HS-27A (cell line): ENCODE results near the gene CFAP47.
"Not testable (repeated sequence)": the region's sequence is repeated elsewhere in the genome, so short reads cannot be mapped to it uniquely, and the experiment has no call there.

ENCODE experiments used
- DNase-seq: peaks from one replicate; pipeline ENCODE4 v3.0.0-alpha.2; 2012; ENCODE audit warnings: low read depth, missing footprints

The CFAP47 gene, protein sequence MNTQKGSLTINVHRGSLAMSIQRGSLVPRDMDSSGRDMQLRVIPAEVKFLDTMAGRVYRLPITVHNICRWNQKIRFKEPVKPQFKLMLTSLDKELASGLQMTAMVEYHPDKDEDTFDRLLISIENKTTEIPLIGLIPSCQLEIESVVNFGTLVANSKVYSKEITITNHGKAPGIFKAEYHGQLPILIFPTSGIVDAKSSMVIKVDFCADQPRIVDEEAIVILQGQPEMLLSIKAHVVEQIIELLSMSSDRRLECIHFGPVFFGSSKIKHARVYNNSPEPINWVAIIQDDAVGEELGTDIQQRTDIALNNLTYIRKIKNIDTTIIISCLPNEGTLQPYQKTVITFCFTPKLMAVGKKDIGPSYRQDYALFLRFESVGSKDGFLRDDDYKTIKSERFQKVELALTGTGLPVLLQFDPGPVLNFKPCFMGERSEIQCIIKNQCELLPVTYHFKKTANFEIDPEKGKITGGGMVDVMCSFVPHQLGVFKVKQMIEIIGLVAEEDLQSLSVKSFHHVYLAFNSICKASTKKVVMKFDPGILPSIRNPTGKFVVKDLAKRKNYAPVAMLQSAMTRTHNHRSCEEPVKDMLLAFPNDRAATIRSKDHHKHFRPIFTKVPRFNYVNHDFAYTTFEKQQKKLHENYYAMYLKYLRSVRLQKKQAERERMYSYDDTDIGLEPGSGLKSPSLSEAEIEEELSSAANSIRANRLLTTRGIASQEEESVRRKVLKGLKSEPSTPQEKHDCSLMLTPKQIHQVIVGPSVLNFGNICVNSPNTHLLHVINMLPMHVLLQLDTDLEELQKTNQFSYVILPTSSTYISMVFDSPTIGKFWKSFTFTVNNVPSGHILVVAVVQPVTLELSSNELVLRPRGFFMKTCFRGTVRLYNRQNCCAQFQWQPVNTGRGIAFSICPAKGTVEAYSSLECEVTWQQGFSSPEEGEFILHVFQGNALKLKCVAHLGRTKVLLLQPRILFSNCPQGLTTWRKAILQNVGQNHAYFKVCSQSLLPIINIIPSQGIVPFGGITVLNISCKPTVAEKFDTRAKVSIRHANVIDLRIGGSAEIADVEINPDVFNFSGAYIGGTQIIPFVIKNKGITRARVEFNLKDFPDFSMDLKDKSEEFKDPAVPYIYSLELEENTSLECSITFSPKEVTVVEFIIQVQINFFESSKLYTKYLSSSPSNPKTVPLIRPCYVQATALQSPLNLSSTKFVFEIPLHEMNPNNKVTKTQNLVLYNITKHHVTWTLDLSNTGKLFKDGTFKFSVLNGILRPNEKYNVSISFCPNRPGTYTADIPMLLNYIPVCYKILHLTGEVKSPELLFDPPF (N-terminal part only)

DNA sequence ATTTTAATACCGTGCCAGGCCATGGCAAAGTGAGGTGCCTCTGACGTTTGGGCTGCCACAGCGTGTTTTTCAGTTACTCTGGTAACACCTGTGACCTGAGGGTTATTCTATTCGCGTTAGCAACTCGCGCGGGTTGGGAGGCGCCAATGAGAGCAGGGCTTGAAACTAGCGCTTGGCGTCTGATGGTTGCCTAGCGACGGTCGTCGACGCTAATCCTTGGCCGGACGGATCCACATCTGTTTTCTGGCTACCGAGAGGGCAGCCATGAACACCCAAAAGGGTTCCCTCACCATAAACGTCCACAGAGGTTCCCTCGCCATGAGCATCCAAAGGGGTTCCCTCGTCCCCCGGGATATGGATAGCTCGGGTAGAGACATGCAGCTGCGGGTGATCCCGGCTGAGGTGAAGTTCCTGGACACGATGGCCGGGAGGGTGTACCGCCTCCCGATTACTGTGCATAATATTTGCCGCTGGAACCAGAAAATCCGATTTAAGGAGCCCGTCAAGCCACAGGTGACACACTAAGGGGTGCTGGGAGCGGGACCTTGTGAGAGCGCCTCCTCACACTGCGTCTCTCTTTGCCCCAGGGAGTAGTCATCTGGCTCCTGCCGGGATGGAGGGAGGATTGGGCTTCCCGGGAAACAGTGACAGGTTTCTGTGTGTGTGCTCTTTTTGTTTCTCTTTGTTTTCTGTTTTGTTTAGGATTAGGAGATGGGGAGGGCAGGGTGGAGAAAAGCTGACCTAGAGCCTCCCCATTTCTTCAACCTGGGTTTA lies at the start of gene CFAP47:
CFAP47 (plus strand) TSS at position 199 of the 774 bp plus-strand sequence; CDS start at position 265, 66 bp downstream.
- DNase-seq: no peak

DNA sequence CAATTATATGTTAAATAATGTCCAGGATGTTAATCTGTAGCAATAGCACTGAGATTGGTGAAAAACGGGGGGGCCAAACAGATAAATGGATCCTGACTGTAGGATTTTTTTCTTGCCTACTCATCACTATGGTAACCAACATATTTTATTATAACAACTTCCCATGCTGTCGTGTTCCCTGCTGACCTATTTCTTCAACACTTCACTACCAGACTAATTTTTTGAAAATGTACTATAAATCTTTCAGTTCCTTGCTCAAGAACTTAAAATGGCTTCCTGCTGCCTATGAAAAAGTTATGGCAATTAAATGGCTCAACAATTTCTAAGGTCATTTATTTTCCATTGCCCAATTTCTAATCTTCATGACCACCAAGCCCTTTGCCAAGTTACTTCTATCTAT lies 38.9 kb upstream of the CFAP47 start:
- no peak for DNase-seq

DNA sequence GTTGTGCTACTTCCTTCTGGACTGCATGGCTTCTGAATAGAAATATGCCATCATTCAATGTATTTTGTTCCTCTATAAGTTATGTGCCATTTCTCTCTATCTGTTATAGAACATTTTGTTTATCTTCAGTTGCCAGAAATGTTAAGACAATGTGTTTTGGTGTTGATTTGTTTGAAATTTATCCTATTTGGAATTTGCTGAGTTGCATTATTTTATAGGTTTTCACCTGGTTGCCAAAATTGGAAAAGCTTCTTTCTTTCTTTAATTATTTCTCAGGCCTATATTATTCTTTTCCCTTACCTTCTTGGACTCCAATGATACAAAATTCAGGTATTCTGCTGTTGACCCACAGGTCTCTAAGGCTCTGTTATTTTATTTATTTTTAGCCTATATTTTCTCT lies 33.4 kb upstream of the CFAP47 start:
- no peak for DNase-seq

DNA sequence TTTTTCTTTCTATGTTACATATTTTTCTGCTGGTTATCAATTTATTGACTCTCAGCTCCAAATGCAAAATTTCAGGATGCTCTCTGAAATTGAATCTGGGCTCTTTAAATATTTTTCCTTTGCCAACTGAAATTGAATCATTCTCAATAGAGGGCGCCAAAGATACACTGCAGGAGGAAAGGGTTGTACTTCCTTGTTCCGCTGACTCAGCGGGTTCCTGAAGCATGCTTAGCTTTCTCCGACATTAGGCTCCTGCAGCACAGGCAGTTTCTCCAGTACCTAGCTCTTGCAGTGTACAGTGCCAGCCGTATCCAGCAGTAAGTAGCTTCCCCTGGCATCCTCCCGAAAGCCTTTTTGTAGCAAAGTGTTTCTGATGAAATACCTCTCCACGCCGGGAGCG lies 28.8 kb upstream of the CFAP47 start:
- DNase-seq: peak; percentile 19

DNA sequence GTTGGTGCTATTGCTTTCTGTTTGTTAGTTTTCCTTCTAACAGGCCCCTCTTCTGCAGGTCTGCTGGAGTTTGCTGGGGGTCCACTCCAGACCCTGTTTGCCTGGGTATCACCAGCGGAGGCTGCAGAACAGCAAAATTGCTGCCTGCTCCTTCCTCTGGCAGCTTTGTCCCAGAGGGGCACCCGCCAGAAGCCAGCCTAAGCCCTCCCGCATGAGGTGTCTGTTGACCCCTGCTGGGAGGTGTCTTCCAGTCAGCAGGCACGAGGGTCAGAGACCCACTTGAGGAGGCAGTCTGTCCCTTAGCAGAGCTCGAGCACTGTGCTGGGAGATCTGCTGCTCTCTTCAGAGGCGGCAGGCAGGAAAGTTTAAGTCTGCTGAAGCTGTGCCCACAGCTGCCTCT lies 67.3 kb downstream of the CFAP47 start:
- DNase-seq: not testable (repeated sequence)

DNA sequence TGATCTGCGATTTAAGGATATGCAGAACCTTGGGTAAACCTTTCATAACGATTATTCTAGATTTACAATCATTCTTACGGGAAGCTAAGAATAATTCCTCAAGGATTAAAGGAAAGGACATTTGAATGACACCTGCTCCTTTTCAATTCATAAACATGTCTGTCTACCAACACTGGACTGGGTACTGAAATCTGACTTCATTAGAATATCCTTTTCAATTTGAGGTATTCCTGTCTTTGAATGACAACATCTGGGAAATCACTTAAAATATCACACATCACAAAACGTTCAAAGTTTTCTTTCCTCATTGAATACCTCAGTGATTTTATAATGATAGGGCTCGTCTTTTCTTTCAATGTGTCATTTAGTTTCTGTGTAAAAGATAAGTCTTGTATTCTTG lies 87.7 kb downstream of the CFAP47 start:
- no peak for DNase-seq

DNA sequence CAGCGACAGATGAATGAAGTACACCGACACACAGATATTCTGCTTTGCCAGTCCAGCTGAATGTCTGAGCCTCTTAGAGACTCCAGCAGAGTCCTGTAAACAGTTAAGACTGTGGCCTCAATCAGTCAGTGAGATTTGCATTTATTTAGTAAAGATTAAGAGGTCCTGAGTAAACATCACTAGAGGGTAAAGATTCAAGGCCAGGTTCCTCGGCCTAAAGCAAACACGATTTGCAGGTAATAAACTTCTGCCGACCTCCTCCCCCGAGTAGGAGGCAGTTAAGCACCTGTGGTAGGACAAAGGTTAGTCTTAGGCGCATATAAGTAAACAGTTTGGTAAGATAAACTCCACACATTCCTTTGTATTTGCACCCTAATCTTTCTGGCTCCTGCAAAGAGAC lies 99.6 kb downstream of the CFAP47 start:
- no peak for DNase-seq

DNA sequence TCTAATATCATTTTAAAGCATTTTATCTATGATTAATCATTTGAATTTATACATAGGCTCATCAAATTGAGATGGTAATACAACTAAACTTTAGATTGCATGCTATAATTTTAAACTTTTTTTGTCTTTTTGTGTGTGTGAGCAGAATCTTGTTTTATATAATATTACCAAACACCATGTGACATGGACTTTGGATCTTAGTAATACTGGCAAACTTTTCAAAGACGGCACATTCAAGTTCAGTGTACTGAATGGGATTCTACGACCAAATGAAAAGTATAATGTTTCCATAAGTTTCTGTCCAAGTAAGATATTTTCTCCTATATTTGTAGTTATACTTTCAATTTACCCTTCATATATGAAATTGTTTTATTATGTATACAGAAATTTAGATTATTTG lies 116.0 kb downstream of the CFAP47 start:
- DNase-seq: no peak

DNA sequence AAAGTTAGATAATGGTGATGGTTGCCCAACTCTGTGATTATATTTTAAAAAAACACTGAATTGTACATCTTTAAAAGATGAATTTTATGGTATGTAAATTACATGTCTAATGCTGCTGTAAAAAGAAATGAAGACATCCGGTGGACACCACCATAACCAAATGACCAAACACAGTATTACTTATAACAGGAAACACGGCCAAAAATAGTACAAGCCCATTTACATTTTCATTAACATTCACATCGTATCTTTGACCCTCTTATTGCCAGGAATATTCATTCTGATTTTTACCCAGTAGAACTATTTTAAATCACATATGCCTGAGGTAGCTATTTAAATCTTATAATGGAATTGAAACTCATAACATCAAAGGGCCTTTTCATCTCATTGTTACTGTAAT lies 143.2 kb downstream of the CFAP47 start:
- no peak for DNase-seq

DNA sequence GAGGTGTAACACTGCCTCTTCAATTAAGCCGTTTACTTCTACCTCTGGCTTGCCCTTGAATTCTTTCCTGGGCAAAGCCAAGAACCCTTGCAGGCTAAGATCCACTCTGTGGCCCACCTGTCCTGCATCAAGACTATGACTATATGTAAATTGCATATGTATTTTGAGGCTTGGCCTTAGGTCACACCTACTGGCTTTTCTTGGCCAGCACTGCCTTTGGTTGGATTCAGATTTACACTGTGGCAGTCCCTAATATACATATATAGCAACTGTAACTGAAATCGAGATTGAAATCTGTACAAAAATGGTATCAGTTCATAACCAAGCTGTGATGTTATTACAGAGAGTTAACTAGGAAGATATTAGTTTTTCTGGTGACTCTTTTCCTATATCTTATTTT lies 151.5 kb downstream of the CFAP47 start:
- DNase-seq: no peak

DNA sequence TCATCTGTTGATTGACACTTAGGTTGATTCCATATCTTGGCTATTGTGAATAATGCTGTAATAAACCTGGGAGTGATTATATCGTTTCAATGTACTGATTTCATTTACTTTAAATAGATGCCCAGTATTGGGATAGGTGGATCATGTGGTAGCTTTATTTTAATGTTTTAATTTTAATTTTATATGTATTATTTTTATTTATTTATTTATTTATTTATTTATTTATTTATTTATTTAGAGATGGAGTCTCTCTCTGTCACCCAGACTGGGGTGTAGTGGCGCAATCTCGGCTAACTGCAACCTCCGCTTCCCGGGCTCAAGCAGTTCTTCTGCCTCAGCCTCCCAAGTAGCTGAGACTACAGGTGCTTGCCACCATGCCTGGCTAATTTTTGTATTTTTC lies 155.5 kb downstream of the CFAP47 start:
- not testable (repeated sequence) for DNase-seq

DNA sequence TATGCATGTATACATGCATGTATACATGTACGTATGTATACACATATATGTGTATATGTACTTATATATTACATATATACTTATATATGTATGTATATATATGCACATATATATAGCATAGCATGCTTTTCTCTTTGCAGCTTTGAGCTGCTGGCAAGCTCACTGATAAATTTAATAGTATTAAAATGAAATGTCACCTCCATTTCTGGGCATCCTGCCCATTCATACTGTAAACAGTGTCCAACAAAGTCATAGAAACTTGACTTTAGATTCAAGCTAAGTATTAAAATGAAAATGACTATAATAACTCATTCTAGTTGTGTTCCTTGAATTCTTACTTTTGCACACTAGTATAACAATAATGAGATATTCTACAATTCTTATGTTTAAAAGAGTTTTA lies 163.7 kb downstream of the CFAP47 start:
- DNase-seq: no peak

DNA sequence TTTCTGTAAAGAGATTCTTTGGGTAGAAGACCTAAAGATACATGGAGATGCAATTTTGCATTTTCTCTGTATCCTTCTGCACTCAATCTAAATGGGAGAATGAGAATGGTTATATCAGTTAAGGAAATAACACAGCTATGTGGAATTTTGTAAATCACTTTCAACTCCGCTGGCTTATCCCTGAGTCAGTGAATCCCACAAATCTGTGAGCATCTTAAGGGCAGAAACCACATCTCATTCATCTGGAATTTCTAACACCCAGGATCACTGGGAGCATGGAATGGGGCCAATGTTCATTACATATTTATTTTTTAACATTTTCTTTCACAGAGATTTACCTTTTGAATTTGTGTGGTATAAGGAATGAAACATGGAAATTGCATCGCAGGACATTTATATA lies 167.8 kb downstream of the CFAP47 start:
- no peak for DNase-seq

DNA sequence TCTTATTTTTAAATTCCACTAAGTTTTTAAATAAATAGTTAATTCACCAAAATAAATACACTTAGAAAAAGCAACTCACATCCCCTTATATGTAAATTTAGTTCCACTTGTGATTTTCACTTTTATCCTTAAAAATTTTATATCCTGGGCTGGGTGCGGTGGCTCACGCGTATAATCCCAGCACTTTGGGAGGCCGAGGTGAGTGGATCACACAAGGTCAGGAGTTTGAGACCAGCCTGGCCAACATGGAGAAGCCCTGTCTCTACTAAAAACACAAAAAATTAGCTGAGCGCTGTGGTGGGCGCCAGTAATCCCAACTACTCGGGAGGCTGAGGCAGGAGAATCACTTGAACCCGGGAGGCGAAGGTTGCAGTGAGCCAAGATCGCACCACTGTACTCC lies 169.4 kb downstream of the CFAP47 start:
- DNase-seq: not testable (repeated sequence)

DNA sequence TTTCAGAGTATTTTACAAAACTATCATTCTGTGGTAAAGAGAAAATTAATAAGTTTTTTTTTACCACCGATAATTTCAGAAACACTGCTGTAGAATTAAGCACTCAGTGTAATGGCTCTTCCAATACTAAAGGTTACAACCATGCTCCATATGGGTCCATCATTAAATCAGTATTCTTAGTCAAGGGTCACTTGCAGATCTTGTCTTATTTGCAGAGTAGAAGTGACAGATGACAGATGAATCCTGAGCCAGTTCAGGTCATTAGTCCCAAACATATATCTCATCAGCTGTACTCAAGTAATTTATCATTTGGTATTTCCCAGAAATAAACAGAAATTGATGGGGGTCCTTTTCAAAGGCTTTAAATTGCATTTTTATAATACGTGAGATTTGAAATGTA lies 182.9 kb downstream of the CFAP47 start:
- DNase-seq: no peak

DNA sequence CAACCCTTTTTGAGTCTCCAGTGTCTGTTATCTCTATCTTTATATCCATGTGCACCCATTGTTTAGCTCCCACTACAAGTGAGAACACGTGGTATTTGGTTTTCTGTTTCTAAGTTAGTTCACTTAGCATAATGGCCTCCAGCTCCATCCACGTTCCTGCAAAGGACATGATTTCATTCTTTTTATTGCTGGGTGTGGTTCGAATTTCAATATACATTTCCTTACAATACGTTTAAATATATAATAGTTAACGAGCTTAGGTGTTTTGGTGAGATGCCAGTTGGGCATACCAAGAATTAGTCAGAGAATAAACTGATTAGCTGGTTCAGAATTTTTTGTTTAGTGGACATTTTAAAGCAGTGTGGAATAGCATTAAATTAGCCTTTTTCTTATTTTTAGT lies 196.7 kb downstream of the CFAP47 start:
- no peak for DNase-seq

DNA sequence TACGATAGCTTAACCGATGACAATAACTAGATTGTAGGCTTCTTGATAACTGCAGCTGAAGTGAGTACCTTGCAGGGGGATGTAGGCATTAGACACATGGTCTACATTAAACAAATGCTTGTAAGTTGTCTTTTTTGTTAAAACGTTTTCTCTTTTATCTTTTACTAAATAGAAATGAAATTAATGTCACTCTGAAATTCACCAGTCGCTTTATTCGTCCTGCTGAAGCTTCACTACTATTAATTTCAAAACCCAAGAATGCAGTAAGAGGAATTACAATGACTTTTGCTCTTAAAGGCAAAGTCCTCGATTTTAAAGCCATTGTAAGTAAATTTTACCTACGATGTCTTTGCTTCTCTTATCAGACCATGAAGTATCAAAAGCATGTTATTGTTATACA lies 239.7 kb downstream of the CFAP47 start:
- DNase-seq: no peak

DNA sequence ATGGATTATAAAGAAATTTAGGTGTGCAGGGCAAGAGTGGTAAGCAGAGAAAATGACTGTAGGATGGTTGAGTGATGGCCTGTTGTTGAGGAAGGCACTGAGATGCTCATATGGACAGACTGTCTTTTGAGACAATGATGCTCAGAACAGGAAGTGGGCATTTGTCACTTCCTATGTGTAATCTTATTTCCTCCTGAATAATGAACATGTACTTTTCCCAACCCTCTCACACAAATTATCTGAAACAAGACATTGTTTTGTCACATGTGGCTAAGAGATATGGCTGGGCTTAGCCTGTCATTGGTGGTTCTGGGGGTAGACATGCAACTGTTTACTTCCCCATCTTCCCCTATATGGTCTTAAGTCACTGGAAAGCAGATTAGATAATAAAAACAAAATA lies 240.5 kb downstream of the CFAP47 start:
- DNase-seq: no peak

DNA sequence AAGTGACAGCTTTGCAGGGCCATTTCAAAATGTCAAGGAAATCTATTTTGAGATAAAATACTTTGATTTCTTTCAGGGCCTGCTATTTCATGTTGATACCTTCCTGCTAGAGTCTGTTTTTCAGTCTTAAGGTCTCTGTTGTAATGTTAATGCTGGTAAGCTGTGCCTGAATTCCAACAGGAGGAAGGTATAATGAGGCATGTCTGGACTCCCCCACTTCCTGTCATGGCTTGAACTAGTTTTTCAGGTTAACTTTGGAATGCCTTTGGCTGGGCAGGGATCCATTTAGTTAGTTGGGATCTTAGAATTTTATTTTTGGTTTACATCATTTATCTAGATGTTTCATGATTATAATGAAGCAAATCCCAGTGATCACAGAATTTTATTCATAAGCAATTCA lies 279.0 kb downstream of the CFAP47 start:
- no peak for DNase-seq

DNA sequence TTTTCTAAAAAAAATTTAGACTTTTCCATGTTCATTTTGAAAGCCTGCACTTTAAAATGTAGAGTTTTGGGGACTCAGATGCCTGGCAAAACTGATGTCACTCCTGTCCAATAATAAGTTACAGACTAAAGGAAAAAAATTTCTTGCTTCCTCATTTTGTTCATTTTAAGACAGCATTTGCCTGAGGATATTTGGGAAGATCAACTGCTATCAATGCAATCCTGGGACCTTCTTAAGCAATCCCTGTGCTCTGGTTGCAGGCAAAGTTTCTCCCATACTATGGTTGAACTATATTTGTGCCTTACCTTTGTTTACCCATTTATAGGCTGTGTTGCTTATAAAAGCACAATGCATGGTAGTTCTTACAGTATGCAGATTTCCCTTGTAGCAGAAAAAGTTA lies 280.4 kb downstream of the CFAP47 start:
- DNase-seq: no peak

DNA sequence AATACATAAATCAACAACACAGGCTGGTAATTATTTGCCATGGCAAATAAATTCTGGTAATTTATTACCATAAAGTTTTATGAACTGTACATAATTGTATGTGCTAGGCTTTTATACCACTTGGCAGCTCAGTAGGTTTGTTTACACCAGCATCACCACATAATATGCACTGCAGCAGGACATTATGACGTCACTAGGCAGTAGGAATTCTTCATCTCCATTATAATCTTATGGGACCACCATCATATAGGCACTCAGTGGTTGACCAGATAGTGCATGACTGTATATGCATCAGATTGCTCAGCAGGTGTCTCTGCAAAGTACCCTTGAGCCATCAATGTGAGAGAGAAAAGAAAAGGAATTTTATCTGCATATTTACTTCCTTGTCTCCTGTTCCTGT lies 295.4 kb downstream of the CFAP47 start:
- DNase-seq: no peak

DNA sequence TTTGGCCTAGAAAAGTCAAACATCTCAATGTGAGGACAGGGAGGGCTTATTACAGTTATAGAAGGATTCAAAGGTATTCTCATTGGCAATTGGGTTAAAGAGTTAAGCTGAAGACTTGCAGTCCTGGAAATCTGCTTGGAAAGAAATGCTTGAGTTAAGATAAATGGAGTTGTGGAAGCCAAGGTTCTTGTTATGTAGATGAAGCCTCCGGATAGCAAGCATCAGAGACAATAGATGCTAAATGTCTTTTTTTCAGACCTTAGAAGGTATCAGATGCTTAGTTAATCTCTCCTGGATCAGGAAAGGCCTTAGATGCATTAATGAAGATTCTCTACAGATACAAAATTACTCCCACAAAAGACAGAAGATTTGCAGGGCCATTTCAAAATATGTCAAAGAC lies 299.3 kb downstream of the CFAP47 start:
- no peak for DNase-seq
